GM12891 (cell line): Measurements from ENCODE around the gene HDDC3.
"Not testable (repeated sequence)": the region's sequence is repeated elsewhere in the genome, so short reads cannot be mapped to it uniquely, and the experiment has no call there.

Experiments used
- DNase-seq: peaks from one replicate; pipeline ENCODE4 v3.0.0; 2011; ENCODE audit warnings: low spot score; ENCODE audit not compliant: insufficient read length
- FAIRE-seq: peaks from 2 replicates; lab custom pipeline; 2011; peaks lifted over from hg19 to GRCh38; lab: Jason Lieb, UNC
- PAX5 ChIP-seq: IDR thresholded peaks from 2 replicates; pipeline ENCODE4 v1.6.1; 2011; ENCODE audit warnings: low read length, moderate library complexity, mild to moderate bottlenecking; ENCODE audit not compliant: insufficient read depth, severe bottlenecking
- POLR2A ChIP-seq: IDR thresholded peaks from 2 replicates; pipeline ENCODE4 v1.6.1; 2011; ENCODE audit warnings: low read depth, low read length, control low read depth
- POLR2AphosphoS5 ChIP-seq: IDR thresholded peaks from 2 replicates; pipeline ENCODE4 v1.6.1; 2011; ENCODE audit warnings: low read depth, low read length, control low read depth
- POU2F2 ChIP-seq: IDR thresholded peaks from 2 replicates; pipeline ENCODE4 v1.6.1; 2011; ENCODE audit warnings: low read depth, mild to moderate bottlenecking, control low read depth, low read length, moderate library complexity
- SPI1 ChIP-seq: IDR thresholded peaks from 2 replicates; pipeline ENCODE4 v1.6.1; 2011; ENCODE audit warnings: low read depth, low read length, control low read depth
- TAF1 ChIP-seq: IDR thresholded peaks from 2 replicates; pipeline ENCODE4 v1.6.1; 2011; ENCODE audit warnings: low read depth, low read length, control low read depth

HDDC3 gene

DNA sequence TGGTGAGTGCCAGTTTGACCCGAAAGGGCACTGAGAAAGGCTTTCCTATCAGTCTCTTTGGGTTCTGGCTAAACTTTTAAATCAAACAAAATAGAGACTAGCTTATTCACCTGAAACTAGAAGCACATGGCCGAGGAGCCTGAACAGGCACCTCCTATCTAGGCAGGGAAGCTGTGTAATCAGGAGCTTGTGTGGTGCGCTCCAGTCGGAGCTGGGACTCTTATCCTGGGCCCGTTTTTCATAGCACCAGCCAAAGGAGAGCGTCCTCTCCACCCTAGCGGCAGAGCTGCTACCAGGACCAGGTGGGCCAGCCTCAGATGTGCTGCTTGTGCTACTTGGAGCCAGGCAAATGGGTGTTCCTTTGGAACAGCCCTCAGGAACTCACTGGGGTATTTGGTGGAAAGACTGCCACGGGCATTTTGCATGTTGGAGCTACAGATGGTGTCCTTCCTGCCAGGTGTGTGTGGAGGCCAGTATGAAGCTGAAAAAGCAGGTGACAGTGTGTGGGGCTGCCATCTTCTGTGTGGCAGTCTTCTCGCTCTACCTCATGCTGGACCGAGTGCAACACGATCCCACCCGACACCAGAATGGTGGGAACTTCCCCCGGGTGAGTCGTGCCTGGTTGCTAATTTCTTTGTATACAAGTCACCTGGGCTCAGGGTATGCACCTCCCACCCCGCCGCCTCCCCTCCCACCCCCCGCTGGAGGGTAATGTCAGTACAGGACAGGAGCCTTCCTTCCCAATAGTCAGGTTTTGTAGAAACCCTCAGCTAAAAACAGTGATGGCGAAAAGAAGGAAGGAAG is 28.4 kb downstream of the HDDC3 start:
- TF ChIP-seq PAX5 (no peak), POLR2AphosphoS5 (no peak), POU2F2 (no peak), SPI1 (no peak)
- no peak for DNase-seq
- peak; percentile 68 for FAIRE-seq

DNA sequence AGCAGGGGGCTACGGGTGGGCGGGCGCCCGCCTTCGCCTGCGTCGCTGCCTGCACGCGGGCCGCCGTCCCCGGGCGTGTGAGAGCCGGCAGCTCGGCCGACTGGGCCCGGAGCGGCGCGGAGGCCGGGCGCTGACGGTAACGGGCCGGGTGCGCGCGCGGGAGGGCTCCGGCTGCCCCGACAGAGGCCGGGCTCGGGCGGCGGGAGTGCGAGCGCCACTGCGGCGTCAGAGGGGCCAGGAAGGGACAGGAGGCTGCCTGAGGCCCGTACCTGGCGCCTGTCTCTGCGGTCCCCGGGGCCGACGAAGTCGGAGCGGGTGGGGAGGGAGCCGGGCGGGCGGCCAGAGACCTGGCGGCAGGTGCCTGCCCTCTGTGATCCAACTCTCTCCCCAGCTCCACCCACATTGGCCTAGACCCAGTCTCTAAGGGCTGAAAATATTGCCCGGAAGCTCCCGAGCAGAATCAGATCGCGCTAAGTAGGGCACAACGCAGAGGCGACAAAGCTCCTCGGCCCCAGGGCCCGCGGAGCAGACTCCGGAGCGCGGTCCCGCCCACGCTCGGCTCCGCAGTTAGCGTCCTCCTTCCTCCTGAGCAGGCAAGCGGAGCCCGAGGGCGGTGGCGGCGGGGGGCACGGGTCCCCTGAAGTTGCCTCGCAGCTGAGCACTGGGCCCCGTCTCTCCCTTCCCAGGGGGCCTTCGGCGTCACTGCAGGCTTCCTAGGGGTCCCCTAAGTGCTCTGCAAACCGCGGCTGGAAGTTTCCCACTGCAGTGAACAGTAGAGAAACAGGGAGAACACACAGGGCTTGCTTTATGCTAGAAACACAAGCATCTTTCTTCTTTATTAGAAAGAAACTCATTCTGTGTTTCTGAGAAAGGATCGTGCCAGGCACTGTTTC is 29.3 kb downstream of the HDDC3 start, which contains the start of gene MAN2A2:
Gene MAN2A2, plus strand, starts transcription at position 463 of the 893 bp plus-strand sequence. CDS start 906 bp downstream, outside the sequence.
- FAIRE-seq (peak; percentile 95), DNase-seq (peak; percentile 89)
- TF ChIP-seq PAX5 (peak; percentile 39), POU2F2 (no peak), POLR2A (peak; percentile 71), POLR2AphosphoS5 (peak; percentile 72), TAF1 (peak; percentile 75; the same call in 1 of the 2 replicates), SPI1 (no peak)

DNA sequence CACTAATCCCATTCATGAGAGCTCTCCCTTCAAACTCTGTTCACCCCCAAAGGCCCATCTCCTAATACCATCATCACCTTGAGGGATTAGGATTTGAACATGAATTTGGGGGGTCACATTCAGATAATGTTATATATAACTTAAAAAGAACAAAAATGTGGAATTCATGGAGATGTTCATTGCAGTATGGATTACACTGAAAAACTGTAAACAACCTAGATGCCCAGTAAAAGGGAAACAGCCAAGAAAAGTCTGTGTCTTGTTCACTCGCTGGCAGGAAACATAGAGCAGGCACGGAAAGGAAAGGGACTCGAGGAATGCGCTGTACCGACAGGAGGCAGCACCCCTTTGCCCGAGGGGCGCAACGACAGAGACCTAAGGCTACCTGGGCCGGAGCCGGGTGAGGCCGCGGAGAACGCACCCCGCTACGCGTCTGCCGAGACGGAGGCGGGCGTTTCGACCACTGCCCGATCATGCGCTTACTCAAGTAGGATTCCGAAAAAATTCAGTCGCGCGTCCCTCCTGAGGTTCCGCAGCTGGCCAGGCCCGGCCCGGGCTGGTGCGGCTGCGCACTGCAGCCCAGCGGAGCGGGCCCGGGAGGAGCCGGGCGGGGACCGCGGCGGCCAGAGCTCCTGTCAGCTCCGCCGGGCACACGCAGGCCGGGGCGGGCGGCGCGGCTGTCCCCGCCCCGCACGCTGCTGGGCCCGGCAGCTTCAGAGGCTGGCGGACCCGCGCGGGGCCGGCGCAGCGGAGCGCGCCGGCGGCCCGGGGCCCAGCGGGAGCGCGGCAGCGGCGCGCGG is 30.1 kb downstream of the HDDC3 start:
- 0 out of 2 replicates have a peak, but pooled peaks have one; percentile 24 for TF ChIP-seq POU2F2
- peak; percentile 57; the same call in 1 of the 2 replicates for TF ChIP-seq POLR2A
- no peak for TF ChIP-seq SPI1
- no peak for TF ChIP-seq TAF1
- peak; percentile 42; the same call in 1 of the 2 replicates for TF ChIP-seq POLR2AphosphoS5
- peak; percentile 92 for DNase-seq
- FAIRE-seq, result peak; percentile 89

DNA sequence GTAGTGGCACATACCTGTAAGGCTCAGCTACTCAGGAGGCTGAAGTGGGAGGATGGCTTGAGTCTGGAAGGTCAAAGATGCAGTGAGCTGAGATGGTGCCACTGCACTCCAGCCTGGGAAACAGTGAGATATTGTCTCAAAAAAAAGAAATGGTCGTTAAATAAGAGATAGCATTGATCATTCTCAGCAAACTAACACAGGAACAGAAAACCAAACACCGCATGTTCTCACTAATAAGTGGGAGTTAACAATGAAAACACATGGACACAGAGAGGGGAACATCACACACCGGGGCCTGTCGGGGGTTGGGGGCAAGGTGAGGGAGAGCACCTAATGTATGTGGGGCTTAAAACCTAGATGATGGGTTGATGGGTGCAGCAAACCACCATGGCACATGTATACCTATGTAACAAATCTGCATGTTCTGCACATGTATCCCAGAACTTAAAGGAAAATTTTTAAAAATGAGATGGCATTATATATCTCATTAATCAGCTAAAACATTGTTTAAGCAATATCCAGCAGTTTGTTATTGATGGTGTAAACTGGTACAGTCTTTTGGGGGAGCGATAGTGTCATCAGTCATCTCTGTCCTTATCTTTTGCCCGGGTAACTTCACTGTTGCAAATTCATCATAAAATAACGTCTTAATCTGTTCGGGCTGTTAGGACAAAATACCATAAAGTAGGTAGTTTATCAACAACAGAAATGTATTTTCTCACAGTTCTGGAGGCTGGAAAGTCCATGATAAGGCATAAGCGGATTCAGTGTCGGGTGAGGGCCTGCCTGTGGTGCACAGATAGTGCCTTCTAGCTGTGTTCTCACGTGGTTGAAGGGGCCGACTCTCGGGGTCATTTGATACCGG is 30.9 kb downstream of the HDDC3 start:
- FAIRE-seq (no peak), DNase-seq (no peak)
- TF ChIP-seq SPI1, result no peak
- no peak for TF ChIP-seq TAF1
- TF ChIP-seq POLR2A, result no peak
- TF ChIP-seq POLR2AphosphoS5, result no peak
- TF ChIP-seq POU2F2, result no peak
- no peak for TF ChIP-seq PAX5

DNA sequence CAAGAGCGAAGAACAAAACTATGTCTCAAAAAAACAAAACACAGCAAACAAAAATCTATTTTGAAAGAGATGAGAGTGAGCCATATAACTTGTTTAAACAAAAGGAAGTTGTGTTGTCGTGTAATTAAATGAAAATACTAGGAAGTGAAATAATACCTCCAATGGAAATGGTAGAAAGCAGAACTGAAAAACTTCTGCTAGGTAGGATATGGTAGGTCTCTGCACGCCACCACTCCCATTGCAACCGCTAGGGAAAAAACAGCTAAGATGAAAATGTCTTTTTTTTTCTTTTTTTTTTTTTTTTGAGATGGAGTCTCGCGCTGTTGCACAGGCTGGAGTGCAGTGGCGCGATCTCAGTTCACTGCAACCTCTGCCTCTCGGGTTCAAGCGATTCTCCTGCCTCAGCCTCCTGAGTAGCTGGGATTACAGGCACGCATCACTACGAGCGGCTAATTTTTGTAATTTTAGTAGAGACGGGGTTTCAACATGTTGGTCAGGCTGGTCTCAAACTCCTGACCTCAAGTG is 35.2 kb downstream of the HDDC3 start:
- DNase-seq, FAIRE-seq: not testable (repeated sequence)
- peak; percentile 95 for TF ChIP-seq SPI1

GRCh38 chr15:90895571-90896117 is 36.7 kb downstream of the HDDC3 start:
- FAIRE-seq (no peak), DNase-seq (no peak)
- no peak for TF ChIP-seq SPI1
- TF ChIP-seq PAX5, result no peak
- TF ChIP-seq POLR2A, result no peak
- no peak for TF ChIP-seq POU2F2
- TF ChIP-seq POLR2AphosphoS5, result no peak
- TF ChIP-seq TAF1, result no peak

- TF ChIP-seq POLR2A, result no peak
- TF ChIP-seq POU2F2, result no peak
- TF ChIP-seq SPI1, result no peak
- no peak for TF ChIP-seq POLR2AphosphoS5
- DNase-seq, result no peak
- FAIRE-seq, result no peak
Observed at GRCh38 chr15:90893175-90894090, 38.9 kb downstream of the HDDC3 start.
